NOMO-1 treated with dmso at 0.1 percent for 144 hours (cell line): ENCODE measurements around the gene ACSM6.

Experiments used
- DNase-seq: peaks from one replicate; lab custom pipeline; 2025; ENCODE audit not compliant: unreplicated experiment; lab: John Stamatoyannopoulos, UW

The ACSM6 gene

GRCh38 chr10:95243318-95243617 lies 49.2 kb downstream of the ACSM6 start:
- no peak for DNase-seq

- DNase-seq: no peak
Observed at GRCh38 chr10:95244152-95244551, 50.1 kb downstream of the ACSM6 start.

DNA sequence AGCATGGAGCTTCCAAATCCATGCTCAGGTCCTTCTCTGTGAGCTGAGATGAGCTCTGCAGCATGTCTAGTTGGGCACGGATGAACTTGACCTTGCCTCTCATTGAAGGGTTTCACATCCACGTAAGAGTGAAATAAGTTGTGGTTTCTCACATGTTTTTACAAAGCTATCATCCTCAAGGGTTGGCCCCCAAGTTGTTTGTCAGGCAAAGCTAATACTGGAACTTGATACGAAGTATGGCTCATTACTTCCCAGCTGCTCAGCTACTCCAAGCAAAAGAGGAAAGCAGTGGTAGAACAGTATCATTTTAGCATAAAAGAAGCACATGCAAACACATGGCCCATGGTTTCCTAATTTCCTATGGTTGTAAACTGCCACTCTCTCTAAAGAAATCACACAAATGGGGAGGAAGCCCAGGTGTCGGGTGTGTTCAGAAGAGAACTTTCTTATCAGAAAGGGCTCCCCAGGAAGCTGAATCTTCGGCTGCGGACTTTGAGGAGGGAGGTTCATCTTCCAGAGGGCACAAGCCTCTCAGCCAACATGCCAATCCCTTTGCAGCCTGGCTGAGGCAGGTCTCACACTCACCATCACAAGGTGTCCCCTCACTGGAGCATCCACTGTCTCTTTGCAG lies 51.5 kb downstream of the ACSM6 start:
- no peak for DNase-seq

- peak; percentile 33 for DNase-seq
Observed at GRCh38 chr10:95246582-95247051, 52.6 kb downstream of the ACSM6 start.

- no peak for DNase-seq
Observed at GRCh38 chr10:95247200-95247880, 53.3 kb downstream of the ACSM6 start.

GRCh38 chr10:95247881-95248583 lies 54.0 kb downstream of the ACSM6 start:
- DNase-seq: no peak

- DNase-seq: no peak
Observed at GRCh38 chr10:95248989-95249388, 55.0 kb downstream of the ACSM6 start.

DNA sequence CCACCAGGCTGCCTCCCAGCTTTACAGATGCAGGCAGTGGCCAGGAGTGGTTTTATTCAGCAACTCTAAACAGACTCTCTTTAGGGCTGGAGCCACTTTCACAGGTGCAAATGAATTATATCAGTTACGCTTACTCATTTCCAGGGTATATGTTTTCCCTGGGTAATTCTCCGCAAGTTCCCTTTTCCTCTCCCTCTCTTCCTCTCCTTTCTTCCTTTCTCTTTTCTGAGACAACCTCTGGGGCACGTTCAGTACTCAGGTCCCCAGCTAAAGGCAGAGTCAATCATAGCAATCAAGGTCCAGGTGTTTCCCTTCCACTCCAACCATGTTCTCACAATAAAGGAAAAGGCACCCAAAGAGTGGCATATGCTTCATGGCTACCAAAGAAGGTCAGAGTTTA lies 55.4 kb downstream of the ACSM6 start:
- no peak for DNase-seq

DNA sequence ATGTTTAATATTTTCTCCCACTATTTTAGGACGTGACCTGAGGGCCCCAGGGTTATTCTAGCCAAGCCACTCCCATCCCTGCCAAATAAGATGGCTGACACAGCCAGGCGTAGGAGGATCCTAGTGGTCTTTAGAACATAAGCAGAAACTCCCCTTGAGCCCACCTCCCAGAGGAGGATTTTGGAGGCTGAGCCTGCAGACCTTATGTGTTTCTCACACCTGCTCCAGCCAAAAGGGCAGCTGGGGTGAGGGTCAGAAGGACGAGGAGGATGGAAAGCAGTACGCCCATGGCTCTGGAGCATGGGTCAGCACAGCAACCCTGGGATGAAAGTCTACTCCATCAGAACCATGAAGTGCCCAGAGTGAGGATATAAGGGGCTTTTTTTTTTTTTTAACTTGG lies 56.8 kb downstream of the ACSM6 start:
- no peak for DNase-seq

DNA sequence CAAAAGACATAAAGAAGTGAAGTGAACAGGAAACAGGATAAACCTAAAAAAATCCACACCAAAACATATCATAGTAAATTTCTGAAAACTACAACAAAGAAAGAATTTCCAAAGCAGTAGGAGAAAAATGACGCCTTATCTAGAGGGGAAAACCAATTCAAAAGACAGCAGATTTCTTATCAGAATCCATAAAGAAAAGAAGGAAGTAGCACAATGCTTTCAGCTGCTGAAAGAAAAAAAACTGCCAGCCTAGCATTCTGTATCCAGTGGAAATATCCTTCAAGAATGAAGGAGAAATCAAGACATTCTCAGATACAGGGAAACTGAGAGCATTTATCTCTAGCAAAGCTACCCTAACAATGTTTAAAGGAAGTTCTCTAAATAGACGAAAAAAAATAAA lies 59.0 kb downstream of the ACSM6 start:
- DNase-seq: no peak

DNA sequence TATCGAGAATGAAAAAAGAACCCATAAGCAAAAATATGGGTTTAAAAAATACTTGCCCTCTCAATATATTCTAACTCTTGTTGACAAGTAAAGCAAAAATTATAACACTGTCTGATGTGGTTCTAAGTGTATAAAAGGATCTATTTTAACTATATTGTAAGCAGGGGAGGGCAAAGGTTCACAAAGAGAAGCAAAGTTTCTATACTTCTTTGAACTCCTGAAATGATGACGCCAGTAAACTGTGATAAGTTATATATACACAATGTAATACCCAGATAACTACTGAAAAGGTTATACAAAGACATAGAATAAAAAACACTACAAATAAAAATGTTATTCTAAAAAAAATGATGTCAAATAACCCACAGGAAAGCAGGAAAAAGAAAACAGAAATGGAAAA lies 59.6 kb downstream of the ACSM6 start:
- DNase-seq: no peak

DNA sequence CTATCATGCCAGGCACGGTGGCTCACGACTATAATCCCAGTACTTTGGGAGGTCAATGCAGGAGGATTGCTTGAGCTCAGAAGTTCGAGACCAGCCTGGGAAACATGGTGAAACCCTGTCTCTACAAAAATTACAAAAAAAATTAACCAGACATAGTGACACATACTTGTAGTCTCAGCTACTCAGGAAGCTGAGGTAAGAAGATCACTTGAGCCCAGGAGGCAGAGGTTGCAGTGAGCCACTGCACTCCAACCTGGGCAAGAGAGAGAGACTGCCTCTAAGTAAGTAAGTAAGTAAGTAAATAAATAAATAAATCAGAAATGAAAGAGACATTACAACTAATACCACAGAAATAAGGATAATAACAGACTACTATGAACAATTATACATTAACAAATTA lies 60.6 kb downstream of the ACSM6 start:
- no peak for DNase-seq

DNA sequence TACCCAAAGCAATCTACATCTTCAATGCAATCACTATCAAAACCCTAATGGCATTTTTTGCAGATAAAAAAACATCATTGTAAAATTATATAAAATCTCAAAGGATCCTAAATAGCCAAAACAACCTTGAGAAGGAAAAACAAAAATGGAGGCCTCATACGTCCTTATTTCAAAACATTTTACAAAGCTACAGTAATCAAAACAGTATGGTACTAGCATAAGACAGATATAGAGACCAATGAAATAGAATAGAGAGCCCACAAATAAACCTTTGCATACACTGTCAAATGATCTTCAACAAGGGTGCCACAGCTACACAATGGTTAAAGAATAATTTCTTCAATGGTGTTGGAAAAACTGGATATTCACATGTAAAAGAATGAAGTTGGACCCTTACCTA lies 62.2 kb downstream of the ACSM6 start:
- DNase-seq: no peak

GRCh38 chr10:95257849-95258248 lies 63.8 kb downstream of the ACSM6 start:
- no peak for DNase-seq

DNA sequence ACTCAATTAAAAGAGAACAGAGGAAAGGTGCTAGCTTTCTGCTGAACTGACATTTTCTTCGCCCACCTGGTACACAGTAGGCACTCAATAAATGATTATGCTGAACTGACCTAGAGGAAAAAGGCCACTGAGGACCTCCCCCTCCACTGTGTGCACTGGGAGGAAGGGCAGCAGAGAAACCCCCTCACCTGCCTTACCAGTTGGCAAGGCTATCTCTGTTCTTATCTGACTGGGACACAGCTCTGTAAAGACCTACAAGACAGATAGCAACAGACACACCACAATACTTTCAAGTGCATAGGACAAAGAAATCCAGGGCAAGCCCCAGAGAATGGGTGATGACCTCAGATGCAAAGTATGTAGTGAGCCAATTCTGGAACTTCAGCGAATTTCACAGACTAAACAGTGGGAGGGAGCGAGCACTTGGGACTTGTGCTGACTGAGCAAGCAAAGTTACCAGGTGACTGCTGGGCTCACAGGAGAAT lies 66.4 kb downstream of the ACSM6 start:
- DNase-seq: no peak

GRCh38 chr10:95260909-95261552 lies 67.0 kb downstream of the ACSM6 start:
- DNase-seq: no peak

- DNase-seq: no peak
Observed at GRCh38 chr10:95261926-95262325, 67.9 kb downstream of the ACSM6 start.

GRCh38 chr10:95262763-95263518 lies 68.9 kb downstream of the ACSM6 start:
- no peak for DNase-seq

- DNase-seq: no peak
Observed at GRCh38 chr10:95263864-95264226, 69.8 kb downstream of the ACSM6 start.

GRCh38 chr10:95264227-95265051 lies 70.4 kb downstream of the ACSM6 start:
- DNase-seq: no peak
